ENCODE results near the gene IGSF3. TPM values are rescaled to one million over a fixed set of nuclear protein-coding genes. Genes with fewer than 3 reads are reported as not detected.

Gene IGSF3
- total RNA-seq, 4 donors from 2014 or later: 1.7 to 8.5 (median 5.1) TPM

GRCh38 chr1:116682641-116683221 is 15.2 kb upstream of the IGSF3 start:
- Histone ChIP-seq H3K36me3 (no peaks in the 10 kb centered on the region), H3K27ac (no peak overlapping the region), H3K4me1 (no peaks in the 10 kb centered on the region), H3K4me3 (no peak overlapping the region), H3K27me3 (no peaks in the 10 kb centered on the region), H3K9me3 (no peaks in the 10 kb centered on the region)
- TF ChIP-seq EP300 (IDR thresholded peaks at IDR 0.05): no peak
- no peak for TF ChIP-seq CTCF (IDR thresholded peaks at IDR 0.05)
- no peak for TF ChIP-seq POLR2A (IDR thresholded peaks at IDR 0.05)
- no peak for TF ChIP-seq POLR2AphosphoS5 (IDR thresholded peaks at IDR 0.05)
- no peak for ATAC-seq
- 63 to 85% methylated on average over 3 to 4 of the region's 4 CpGs for WGBS, 2 donors (ENCODE audit: low coverage in 1 of 2)

- Histone ChIP-seq H3K9me3 (no peaks in the 10 kb centered on the region), H3K27ac (no peak overlapping the region), H3K4me3 (no peak overlapping the region), H3K4me1 (no peaks in the 10 kb centered on the region), H3K27me3 (no peaks in the 10 kb centered on the region), H3K36me3 (no peaks in the 10 kb centered on the region)
- no peak for TF ChIP-seq CTCF (IDR thresholded peaks at IDR 0.05)
- no peak for TF ChIP-seq EP300 (IDR thresholded peaks at IDR 0.05)
- no peak for TF ChIP-seq POLR2AphosphoS5 (IDR thresholded peaks at IDR 0.05)
- TF ChIP-seq POLR2A (IDR thresholded peaks at IDR 0.05): no peak
- no peak for ATAC-seq
- WGBS, 2 donors (ENCODE audit: low coverage in 1 of 2): 88% methylated on average over 1 of the region's 1 CpG
Measured at GRCh38 chr1:116681343-116681899, 13.9 kb upstream of the IGSF3 start.

DNA sequence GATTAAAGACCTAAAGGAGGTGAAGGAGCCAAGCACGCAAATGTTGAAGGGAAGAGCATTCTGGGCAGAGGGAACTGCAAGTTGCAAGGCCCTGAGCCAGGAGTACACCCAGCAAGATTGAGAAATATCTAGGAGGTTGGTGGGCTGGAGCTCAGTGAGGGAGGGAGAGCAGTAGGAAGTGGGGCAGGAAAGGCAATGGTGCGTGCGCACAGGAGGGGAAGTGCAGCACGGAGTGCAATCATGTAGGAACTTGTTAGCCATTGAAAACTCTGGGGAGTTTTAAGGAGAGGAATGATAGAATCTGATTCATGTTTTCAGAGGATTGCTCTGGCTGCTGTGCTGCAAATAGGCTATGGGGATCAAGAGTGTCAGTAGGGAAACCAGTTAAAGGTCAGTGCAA is 13.2 kb upstream of the IGSF3 start:
- no peak overlapping the region for H3K27ac ChIP-seq
- no peak for ATAC-seq
- H3K4me1 ChIP-seq: no peaks in the 10 kb centered on the region
- no peak overlapping the region for H3K4me3 ChIP-seq
- no peaks in the 10 kb centered on the region for H3K27me3 ChIP-seq
- TF ChIP-seq EP300 (IDR thresholded peaks at IDR 0.05) (no peak), POLR2A (IDR thresholded peaks at IDR 0.05) (no peak), POLR2AphosphoS5 (IDR thresholded peaks at IDR 0.05) (no peak), CTCF (IDR thresholded peaks at IDR 0.05) (no peak)
- no peaks in the 10 kb centered on the region for H3K9me3 ChIP-seq
- H3K36me3 ChIP-seq: no peaks in the 10 kb centered on the region
- 79 to 100% methylated on average over 2 to 4 of the region's 4 CpGs for WGBS, 2 donors (ENCODE audit: low coverage in 1 of 2)

DNA sequence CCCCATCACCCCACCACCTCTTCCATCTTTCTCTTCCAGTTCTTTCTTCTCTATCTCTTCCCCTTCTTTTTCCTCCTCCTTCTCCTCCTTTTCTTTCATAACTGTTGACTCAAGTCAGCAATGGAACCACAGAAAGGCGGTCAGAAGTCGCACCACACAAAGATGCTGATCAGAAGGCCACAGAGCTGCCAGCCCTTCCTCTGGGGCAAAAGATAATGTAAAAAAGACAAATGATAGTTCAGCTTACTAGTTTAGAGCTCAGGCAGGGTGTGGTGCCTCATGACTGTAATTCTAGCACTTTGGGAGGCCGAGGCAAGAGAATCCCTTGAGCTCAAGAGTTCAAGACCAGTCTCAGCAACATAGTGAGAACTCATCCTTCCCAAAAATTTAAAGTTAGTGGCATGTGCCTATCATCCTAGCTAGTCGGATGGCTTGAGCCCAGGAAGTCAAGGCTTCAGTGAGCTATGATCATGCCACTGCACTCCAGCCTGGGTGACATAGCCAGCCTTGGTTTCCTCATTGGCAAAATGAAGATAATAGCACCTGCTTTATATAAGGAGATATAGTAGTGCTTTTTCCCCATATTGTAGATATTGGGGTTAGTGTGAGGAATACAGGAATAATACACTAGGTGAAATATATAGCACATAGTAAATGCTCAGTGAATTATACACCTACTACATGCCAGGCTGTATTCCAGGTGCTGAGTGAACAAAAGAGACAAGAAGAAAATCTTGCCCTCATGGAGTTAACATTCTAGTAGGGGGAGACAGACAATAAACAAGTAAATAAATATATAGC is 12.5 kb upstream of the IGSF3 start:
- H3K27ac ChIP-seq: no peak overlapping the region
- no peaks in the 10 kb centered on the region for H3K9me3 ChIP-seq
- ATAC-seq: no peak
- H3K4me1 ChIP-seq: no peaks in the 10 kb centered on the region
- no peaks in the 10 kb centered on the region for H3K27me3 ChIP-seq
- H3K4me3 ChIP-seq: no peak overlapping the region
- no peaks in the 10 kb centered on the region for H3K36me3 ChIP-seq
- WGBS, 2 donors (ENCODE audit: low coverage in 1 of 2): 92% methylated on average over 3 of the region's 4 CpGs; no CpG with 5 or more reads in 1 of the 2 donors
- TF ChIP-seq CTCF (IDR thresholded peaks at IDR 0.05) (no peak), EP300 (IDR thresholded peaks at IDR 0.05) (no peak), POLR2AphosphoS5 (IDR thresholded peaks at IDR 0.05) (no peak), POLR2A (IDR thresholded peaks at IDR 0.05) (no peak)
